Measurements from ENCODE around the gene UST.

DNA sequence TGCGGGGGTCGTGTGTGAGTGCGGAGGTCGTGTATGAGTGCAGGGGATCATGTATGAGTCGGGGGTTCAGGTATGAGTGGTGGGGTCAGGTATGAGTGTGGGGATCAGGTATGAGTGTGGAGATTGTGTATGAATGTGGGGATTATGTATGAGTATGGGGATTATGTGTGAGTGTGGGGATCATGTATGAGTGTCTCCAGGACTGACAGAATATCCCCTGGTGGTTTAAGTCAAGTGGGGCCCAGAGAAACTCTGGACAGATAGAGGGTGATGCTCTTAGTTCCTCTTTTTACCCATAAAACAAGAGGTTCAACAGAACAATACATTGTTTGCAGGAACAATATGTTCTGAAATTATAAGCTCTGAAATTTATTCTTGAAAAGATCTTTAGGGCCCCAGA lies 131.9 kb downstream of the UST start:
- TF ChIP-seq EZH2 (IDR thresholded peaks at IDR 0.05; ENCODE audit: low read length, unreplicated experiment) = no peak
- TF ChIP-seq, protein P1, sequence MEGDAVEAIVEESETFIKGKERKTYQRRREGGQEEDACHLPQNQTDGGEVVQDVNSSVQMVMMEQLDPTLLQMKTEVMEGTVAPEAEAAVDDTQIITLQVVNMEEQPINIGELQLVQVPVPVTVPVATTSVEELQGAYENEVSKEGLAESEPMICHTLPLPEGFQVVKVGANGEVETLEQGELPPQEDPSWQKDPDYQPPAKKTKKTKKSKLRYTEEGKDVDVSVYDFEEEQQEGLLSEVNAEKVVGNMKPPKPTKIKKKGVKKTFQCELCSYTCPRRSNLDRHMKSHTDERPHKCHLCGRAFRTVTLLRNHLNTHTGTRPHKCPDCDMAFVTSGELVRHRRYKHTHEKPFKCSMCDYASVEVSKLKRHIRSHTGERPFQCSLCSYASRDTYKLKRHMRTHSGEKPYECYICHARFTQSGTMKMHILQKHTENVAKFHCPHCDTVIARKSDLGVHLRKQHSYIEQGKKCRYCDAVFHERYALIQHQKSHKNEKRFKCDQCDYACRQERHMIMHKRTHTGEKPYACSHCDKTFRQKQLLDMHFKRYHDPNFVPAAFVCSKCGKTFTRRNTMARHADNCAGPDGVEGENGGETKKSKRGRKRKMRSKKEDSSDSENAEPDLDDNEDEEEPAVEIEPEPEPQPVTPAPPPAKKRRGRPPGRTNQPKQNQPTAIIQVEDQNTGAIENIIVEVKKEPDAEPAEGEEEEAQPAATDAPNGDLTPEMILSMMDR (conservative IDR thresholded peaks at IDR 0.05; ENCODE audit: low read depth, low read length) = no peak
